ENCODE data around the gene SELPLG. TPM values are rescaled to one million over a fixed set of nuclear protein-coding genes. Genes with fewer than 3 reads are reported as not detected.

Gene SELPLG
- total RNA-seq, 4 donors from 2014 or later: 1.3 to 5.6 (median 3.0) TPM

- DNase-seq (ENCODE audit: low spot score in 2 of 2): peak in 1 of 2 donors; percentile 32
- H3K4me3 ChIP-seq: no peak overlapping the region
- peaks cover 7% of the 10 kb centered on the region for H3K4me1 ChIP-seq
- no peaks in the 10 kb centered on the region for H3K27me3 ChIP-seq
- peaks cover 81% of the 10 kb centered on the region for H3K36me3 ChIP-seq
- H3K27ac ChIP-seq: no peak overlapping the region
- 86% methylated on average over 9 of the region's 9 CpGs for WGBS
- no peaks in the 10 kb centered on the region for H3K9me3 ChIP-seq
- TF ChIP-seq POLR2A (IDR thresholded peaks at IDR 0.05): no peak
- TF ChIP-seq POLR2AphosphoS5 (IDR thresholded peaks at IDR 0.05): no peak
- no peak for TF ChIP-seq CTCF (IDR thresholded peaks at IDR 0.05)
- TF ChIP-seq EP300 (IDR thresholded peaks at IDR 0.05): no peak
These were observed 14.7 kb upstream of the SELPLG start for GRCh38 chr12:108648371-108648770.

- Histone ChIP-seq H3K4me3 (no peak overlapping the region), H3K27ac (no peak overlapping the region), H3K36me3 (peaks cover 74% of the 10 kb centered on the region), H3K4me1 (peaks cover 7% of the 10 kb centered on the region), H3K27me3 (no peaks in the 10 kb centered on the region), H3K9me3 (no peaks in the 10 kb centered on the region)
- WGBS: 88% methylated on average over 11 of the region's 11 CpGs
- DNase-seq (ENCODE audit: low spot score in 2 of 2): peak in 1 of 2 donors; percentile 44
- no peak for TF ChIP-seq CTCF (IDR thresholded peaks at IDR 0.05)
These were observed 14.0 kb upstream of the SELPLG start for GRCh38 chr12:108647585-108648287.

GRCh38 chr12:108646600-108647579 lies 13.2 kb upstream of the SELPLG start:
- DNase-seq (ENCODE audit: low spot score in 2 of 2): no peak
- no peak for TF ChIP-seq POLR2A (IDR thresholded peaks at IDR 0.05)
- TF ChIP-seq POLR2AphosphoS5 (IDR thresholded peaks at IDR 0.05): no peak
- no peak for TF ChIP-seq EP300 (IDR thresholded peaks at IDR 0.05)
- TF ChIP-seq CTCF (IDR thresholded peaks at IDR 0.05): no peak

GRCh38 chr12:108645686-108646599 lies 12.2 kb upstream of the SELPLG start:
- peaks cover 15% of the 10 kb centered on the region for H3K4me1 ChIP-seq
- H3K9me3 ChIP-seq: no peaks in the 10 kb centered on the region
- 80% methylated on average over 15 of the region's 15 CpGs for WGBS
- TF ChIP-seq POLR2A (IDR thresholded peaks at IDR 0.05) (no peak), POLR2AphosphoS5 (IDR thresholded peaks at IDR 0.05) (no peak), CTCF (IDR thresholded peaks at IDR 0.05) (no peak), EP300 (IDR thresholded peaks at IDR 0.05) (no peak)
- H3K27ac ChIP-seq: no peak overlapping the region
- DNase-seq (ENCODE audit: low spot score in 2 of 2): peak; percentile 36 to 41
- peaks cover 57% of the 10 kb centered on the region for H3K36me3 ChIP-seq
- H3K27me3 ChIP-seq: no peaks in the 10 kb centered on the region
- no peak overlapping the region for H3K4me3 ChIP-seq

More at GRCh38 chr12:108646600-108647579, 13.2 kb upstream of the SELPLG start:
- peaks cover 66% of the 10 kb centered on the region for H3K36me3 ChIP-seq
- H3K9me3 ChIP-seq: no peaks in the 10 kb centered on the region
- no peak overlapping the region for H3K27ac ChIP-seq
- WGBS: 66% methylated on average over 10 of the region's 10 CpGs
- no peak overlapping the region for H3K4me3 ChIP-seq
- peaks cover 9% of the 10 kb centered on the region for H3K4me1 ChIP-seq
- no peaks in the 10 kb centered on the region for H3K27me3 ChIP-seq
